A673 (cell line): Measurements from ENCODE around the gene NUDT21.

ENCODE experiments used
- EZH2 ChIP-seq: fragments of 200-600 bp; sonication (generic); IDR thresholded peaks from 2 replicates; pipeline ENCODE4 v1.6.1; 2017; ENCODE audit warnings: borderline replicate concordance, low read depth, mild to moderate bottlenecking, mixed read lengths, antibody characterized with exemption, low read length; ENCODE audit not compliant: poor library complexity, severe bottlenecking
- TF ChIP-seq, protein P1 (sequence below): fragments of 300-800, 200-600 bp; sonication (generic); conservative IDR thresholded peaks from 2 replicates; pipeline ENCODE4 v1.5.1; 2017; ENCODE audit warnings: low read depth, mild to moderate bottlenecking, antibody characterized with exemption, low read length, moderate library complexity, mixed read lengths

DNA sequence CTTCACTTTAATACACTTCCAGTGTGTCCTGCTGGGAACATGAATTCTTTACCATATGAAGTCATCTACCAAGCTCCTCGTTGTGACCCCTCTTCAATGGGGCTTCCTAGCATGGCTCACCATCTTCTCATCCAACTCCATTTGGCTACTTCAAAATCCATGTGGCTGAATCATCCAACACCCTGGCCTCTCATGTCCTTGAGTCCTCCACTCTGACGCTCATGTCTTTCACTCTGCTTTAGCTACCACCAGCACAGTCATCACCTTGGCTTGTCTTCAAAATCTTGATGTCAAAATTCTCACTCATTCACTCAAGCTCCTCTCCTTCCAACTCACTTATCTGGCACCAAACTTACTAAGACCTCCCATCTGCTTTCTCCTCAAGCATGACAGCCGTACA lies 61.6 kb downstream of the NUDT21 start:
- TF ChIP-seq, protein P1, sequence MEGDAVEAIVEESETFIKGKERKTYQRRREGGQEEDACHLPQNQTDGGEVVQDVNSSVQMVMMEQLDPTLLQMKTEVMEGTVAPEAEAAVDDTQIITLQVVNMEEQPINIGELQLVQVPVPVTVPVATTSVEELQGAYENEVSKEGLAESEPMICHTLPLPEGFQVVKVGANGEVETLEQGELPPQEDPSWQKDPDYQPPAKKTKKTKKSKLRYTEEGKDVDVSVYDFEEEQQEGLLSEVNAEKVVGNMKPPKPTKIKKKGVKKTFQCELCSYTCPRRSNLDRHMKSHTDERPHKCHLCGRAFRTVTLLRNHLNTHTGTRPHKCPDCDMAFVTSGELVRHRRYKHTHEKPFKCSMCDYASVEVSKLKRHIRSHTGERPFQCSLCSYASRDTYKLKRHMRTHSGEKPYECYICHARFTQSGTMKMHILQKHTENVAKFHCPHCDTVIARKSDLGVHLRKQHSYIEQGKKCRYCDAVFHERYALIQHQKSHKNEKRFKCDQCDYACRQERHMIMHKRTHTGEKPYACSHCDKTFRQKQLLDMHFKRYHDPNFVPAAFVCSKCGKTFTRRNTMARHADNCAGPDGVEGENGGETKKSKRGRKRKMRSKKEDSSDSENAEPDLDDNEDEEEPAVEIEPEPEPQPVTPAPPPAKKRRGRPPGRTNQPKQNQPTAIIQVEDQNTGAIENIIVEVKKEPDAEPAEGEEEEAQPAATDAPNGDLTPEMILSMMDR, result no peak
- no peak for TF ChIP-seq EZH2
